Stimulated activated CD8-positive, alpha-beta memory T cell treated with anti-CD3 and anti-CD28 coated beads, Interleukin-12 subunit alpha, Interleukin-12 subunit beta, amount 100 ng/mL, for 24 hours (primary cell): ENCODE results near the gene CCDC87.
A peak's percentile ranks its signal among the peaks of the same experiment; 100 is the strongest.

Experiments used
- DNase-seq: peaks from one replicate; pipeline ENCODE4 v3.0.0-alpha.2; 2020; ENCODE audit errors: extremely low read depth

CCDC87 gene

DNA sequence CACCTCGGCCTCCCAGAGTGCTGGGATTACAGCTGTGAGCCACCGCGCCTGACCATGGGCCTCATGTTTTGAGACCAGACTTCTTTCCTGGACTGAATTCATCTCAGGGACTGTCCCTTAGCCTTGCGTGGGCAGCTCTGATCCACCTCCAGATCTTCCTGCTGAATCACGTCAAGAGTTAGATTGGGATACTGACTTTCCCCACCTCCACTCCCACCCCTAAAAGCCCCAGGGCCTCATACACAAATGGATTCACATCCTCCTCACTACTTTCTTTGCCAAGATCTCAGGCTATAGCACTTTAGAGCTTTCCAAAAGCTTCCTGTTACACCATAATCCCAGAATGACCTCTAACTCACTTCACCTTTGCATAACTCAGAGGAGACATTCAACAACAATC is 12.1 kb downstream of the CCDC87 start:
- no peak for DNase-seq

DNA sequence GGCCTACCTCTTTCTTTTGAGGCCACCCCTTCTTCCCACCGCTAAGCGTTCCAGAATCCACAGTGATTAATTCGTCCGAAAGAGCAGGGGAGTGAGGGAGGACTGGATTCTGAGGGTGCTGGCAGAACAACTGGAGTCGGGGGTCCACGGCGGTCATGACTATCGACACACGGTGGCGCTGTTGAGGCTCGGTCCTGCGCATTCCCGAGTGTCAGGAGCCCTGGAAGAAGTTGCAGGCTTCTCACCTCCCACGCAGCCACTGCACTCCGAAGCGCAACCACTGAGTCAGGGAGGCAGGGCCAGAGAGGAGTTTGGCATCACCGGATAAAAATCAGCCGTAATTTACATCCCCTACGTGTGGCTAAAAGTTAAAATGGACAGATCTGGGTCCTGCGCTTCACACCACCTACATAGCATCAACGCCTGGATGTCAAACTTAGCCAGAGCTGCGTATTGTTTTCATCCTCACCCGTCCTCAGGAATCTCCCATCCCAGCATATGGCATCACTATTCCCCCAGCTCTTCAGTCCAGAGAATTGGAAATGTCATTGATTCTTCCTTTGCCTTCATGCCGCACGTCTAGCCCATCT is 13.8 kb downstream of the CCDC87 start:
- peak; percentile 59 for DNase-seq

DNA sequence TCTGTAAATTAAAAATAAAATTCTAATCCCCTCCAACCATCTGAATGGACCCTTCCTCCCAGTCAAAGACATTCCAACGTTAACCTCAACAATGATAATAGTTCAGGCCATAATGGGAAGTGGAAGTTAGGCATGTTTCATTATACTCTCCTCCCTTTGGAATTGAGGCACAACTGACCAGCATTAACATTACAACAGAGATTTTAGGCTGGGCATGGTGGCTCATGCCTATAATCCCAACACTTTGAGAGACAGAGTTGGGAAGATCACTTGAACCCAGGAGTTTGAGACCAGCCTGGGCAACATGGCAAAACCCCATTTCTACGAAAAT is 22.0 kb downstream of the CCDC87 start:
- no peak for DNase-seq

DNA sequence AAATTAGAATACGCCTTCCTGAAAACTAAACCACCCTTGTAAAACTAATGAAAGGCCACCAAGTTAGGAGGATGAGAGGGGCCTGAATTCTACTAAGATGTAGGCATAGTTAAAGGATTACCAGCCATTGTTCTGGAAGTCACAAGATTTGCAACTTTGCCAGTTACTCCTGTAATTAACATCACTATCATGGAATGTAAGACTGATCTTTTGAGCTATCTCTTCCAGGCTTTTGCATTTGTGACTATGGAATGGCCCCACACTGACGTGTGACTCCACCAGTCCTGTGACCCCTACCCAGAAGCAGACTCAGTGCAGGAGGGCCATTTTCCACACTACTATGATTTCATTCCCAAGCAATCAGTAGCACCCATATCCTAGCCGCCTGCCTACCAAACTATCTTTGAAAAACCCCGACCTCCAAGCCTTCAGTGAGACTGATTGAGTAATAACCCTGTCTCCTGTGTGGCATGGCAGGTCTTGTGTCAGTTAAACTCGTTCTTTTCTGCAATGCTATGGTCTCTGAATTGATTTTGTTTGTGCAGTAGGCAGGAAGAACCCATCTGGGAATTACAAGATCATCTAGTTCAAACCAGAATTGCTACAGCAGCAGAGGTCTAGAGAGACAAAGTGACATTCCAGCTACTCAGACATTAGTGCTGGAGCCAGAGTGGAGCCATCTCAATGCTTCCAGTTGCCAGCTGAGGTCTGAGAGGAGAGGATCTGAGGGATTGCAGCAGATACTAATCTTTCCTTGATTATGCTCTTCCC is 22.6 kb downstream of the CCDC87 start:
- no peak for DNase-seq

DNA sequence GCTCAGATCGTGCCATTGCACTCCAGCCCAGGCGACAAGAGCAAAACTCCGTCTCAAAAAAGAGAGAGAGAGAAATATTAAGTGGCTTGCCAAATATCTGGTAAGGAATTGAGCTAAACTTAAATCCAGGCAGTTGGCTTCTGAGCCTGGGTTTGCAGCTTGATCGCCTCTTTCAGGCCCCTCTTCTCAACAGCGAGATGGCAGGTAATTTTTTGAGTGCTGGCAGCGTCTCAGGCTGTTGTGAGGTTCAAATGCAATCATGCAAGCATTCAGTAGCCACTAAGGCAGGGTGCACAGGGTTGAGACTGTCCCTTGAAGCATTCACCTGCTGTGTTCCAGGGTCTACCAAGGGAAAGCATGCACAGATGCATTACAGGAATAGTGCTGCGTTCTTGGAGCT is 23.8 kb downstream of the CCDC87 start:
- no peak for DNase-seq

DNA sequence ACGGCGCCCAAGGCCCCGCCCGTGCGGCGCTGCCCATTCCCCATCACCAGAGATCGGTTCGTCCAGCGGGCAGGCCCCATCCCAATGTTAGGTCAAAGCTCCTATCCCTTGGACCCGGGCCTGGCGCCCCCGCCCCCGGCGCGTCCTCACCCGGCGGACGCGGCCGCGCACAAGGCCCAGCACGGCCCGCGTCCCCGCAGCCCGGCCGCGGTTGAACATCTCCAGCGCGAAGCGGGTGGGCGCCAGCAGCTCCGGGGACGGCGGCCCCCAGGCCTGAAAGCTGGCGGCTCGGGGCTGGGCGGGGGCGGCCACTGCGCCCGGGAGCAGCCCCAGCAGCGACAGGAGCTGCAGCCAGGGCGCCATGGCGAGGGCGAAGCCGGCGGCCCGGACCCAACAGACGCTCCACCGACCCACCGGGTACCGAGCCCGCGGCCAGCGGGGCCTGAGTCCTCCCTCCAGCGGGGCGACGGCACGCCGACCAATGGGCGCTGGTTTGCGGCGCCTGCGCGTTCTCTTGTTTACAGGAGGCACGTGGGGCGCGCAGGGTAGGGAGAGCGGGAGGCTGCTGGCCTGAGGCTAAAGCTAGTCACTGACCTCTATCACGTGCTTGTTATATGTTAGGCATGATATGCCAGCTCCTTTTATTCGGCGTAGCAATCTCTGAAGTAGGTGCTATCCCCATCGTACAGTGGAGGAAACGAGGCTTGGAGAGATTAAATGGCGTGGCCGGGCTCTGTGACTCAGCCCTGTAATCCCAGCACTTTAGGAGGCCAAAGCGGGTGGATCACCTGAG is 24.5 kb downstream of the CCDC87 start, which contains the start of gene CTSF:
CTSF (minus strand) TSS at position 483 of the 793 bp plus-strand sequence; CDS start at position 363, 120 bp downstream.
- no peak for DNase-seq

DNA sequence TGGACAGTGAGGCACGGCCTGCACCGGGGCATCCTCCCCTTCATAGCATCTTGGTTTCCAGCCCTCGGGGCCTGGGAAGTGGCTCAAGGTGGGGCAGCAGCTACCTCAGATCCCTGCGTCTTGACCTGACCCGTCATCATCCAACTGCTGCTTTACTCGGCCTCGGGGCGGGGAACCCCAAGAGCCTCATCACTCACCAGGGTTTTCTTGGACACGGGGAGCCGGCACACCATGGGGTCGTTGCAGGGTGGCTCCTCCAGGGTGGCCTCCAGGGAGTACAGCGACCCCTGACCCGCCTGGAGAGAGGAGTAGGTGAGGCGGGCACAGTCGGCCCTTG is 25.1 kb downstream of the CCDC87 start:
- DNase-seq: no peak

DNA sequence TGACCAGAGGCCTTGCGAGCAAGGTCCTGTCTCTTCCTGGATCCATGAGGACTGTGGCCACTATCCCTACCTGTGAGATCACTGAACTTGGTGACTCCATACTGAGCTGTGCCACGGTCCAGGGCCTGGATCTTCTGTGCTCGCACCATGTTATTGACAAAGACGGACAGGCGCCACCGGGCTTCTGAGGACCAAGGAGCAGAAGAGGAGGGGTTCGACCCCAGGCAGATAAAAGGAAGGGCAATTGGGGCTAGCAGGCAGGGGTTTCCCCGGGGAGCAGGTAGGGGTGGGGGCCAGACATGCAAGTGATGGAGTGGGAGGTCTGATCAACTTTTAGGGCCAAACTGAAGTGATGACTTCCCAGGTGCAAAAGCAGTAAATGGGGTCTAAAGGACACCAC is 26.6 kb downstream of the CCDC87 start:
- DNase-seq: no peak

DNA sequence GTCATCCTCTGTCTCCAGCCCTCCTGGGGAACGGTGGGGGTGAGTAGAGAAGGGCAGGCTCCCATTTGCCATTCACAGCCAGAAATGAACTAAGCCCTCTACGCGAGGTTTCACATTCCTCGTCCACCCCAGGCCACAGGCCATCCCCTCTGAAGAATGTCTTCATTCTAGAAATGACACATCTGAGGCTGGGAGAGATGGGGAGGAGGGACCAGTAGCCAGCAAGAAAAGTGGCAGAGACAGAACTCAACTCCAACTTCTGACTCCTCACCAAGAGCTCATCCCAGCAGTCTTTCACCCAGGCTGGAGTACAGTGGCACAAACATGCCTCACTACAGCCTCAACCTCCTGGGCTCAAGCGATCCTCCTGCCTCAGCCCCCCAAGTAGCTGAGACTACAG is 27.9 kb downstream of the CCDC87 start:
- no peak for DNase-seq

DNA sequence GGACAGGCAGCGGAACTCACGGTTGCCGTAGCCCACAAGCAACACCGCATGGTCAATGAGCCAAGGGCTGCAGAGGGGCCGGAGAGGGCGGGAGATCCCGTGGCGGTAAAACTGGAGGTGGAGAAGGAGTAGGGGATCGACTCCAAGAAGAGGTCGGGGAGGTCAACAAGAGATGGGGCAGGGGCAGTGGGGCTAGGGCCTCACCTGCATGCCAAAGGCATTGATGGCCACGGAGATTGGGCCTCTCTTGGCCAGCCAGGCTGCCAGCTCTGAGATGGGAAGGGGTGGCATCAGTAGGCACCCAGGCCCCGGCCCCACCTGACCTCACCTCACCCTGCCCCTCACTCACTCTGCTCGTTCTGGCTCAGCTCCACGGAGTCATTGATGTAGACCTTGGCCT is 28.3 kb downstream of the CCDC87 start:
- no peak for DNase-seq

DNA sequence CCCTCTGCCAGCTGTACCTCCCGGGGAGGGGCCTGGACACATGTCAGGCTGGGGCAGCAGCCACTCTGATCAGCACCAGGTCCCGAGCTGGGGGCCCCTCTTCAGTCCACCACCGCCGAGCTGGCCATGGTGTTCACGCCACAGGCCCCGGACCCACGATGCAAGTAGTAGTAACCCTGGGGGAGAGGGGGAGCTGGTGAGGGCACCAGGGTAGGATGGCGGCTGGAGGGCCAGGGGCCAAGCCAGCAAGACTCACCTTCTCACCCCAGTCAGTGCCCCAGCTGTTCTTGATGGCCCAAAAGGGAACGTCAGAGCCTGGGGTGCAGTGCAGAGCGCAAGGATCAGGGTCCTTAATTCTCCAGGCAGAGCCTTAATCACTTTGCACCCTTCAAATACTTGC is 29.0 kb downstream of the CCDC87 start:
- no peak for DNase-seq

DNA sequence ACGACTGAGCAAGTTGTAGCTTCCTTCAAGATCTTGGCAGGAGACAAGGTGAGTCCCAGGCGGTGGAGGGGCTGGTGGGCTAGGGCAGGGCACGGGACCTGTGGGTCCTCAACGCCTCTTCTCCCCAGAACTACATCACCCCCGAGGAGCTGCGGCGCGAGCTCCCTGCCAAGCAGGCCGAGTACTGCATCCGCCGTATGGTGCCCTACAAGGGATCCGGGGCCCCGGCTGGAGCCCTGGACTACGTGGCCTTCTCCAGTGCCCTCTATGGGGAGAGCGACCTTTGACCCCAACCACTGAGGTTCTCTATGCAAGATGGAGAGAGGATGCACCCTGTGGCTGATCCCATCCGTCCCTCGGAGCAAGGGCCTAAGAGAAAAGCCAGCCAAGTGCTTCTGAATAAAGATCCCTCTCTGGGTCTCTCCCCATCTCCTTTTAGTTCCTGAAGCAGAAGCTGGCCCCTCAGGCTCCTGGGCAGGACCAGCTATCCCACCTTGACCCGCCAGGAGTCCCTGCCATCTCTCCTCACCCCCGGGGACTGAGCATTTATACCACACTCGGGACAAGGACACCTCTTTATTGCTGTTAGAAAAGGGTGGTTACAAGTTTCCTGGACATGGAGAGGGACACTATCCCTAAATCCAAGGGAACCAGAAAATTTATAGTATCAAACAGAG is 29.8 kb downstream of the CCDC87 start:
- no peak for DNase-seq

DNA sequence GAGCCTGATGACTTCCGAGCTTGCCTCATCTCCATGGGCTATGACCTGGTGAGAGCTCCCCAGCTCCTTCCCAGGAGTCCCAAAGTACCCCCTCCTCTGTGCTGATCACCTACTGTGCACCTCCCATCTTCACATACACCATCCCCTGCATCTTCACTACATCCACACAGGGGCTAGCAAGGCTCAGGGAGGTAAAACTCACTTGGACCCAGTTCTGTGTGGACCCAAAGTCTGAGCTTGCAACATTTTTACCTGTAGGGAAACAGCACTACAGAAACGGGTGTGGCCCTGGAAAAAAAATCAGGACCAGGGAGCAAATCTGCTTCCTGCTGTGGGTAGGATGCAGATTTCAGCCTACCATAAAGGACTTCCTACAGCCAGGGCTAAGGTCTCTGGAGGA is 30.6 kb downstream of the CCDC87 start:
- no peak for DNase-seq

DNA sequence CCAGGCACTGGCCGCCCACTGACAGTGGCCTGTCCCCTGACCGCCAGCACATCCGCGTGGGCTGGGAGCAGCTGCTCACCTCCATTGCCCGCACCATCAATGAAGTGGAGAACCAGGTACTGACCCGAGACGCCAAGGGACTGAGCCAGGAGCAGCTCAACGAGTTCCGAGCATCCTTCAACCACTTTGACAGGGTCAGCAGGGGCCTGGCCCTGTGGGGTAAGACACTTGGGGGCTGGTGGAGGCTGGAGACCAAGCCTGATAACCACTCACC is 31.0 kb downstream of the CCDC87 start:
- no peak for DNase-seq

DNA sequence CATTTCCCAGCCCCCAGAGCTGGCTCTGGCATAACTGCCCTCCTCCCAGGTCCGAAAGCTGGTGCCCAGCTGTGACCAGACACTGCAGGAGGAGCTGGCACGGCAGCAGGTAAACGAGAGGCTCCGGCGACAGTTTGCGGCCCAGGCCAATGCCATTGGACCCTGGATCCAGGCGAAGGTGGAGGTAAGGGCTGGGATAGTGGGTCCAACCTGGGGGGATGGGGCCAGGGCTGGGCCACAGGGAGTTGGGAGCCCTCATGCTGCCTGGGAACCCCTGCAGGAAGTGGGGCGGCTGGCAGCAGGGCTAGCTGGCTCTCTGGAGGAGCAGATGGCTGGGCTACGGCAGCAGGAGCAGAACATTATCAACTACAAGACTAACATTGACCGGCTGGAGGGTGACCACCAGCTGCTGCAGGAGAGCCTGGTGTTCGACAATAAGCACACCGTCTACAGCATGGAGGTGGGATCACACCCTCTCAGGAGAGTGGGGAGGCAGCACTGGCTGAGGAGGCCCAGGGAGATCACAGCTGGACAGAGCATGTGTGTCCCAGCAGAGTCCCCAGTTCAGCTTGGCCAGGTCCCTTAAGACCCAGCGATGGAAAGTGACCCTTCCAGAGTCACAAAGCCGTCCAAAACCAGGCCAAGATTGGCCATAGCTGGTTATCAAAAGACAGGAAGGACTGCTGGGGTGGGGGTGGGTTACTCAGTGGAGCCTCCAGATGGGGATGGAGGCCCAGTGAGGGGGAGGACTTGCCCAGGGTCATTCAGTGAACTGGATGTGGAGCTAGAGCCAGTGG is 31.5 kb downstream of the CCDC87 start:
- no peak for DNase-seq

DNA sequence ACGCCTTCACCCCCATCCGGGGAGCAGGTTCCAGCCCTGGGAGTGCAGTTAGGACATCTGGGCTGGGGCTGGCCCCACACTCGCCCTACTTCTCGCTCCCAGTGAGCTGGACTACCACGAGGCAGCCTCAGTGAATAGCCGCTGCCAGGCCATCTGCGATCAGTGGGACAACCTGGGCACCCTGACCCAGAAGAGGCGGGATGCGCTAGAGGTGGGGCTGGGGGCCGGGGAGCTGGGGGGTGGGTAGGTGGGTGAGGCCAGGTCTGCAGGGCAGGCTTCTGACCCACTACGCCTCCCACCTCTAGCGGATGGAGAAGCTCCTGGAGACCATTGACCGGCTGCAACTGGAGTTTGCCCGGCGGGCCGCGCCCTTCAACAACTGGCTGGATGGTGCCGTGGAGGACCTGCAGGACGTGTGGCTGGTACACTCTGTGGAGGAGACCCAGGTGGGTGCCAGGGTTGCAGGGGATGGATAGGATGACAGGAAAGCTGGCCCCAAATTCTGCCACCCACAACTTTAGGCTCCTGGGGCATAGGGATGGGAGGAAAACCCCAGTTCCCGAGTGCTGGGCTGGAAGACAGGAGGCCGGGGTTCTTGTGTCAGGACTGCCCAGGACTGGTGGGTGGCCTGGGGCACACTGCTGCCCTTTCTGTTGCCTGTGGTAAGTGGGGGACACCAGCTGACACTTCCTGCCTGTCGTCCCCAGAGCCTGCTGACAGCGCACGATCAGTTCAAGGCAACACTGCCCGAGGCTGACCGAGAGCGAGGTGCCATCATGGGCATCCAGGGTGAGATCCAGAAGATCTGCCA is 32.8 kb downstream of the CCDC87 start:
- DNase-seq: no peak

DNA sequence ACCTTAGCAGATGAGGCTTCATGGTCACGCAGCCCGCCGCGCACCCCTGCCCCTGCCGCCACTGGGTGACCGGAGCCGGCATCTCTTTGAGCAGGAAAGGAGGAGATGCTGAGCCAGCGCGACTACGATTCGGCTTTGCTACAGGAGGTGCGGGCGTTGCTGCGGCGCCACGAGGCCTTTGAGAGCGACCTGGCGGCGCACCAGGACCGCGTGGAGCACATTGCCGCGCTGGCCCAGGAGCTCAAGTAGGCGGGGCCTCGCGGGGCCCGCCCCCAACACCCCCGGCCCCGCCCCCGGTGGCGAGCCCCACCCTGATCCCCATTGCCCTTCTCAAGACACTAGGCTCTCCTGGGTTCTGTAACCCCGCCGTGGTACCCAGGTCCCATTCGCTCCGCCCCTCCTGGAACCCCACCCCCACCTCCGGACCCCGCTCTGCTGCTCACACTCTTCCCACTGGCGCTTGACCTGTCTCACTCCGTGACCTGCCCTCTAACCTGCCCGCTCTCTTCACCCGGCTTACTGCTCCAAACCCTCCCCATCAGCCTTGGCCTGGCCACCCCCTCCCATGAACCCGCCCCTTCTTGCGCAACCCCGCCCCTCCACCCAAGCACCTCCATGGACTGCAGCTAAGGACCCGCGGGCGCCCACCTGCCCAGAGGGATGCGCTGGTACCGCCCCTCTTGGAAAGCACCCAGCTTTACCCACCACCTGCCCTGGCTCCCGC is 33.6 kb downstream of the CCDC87 start:
- DNase-seq: no peak

DNA sequence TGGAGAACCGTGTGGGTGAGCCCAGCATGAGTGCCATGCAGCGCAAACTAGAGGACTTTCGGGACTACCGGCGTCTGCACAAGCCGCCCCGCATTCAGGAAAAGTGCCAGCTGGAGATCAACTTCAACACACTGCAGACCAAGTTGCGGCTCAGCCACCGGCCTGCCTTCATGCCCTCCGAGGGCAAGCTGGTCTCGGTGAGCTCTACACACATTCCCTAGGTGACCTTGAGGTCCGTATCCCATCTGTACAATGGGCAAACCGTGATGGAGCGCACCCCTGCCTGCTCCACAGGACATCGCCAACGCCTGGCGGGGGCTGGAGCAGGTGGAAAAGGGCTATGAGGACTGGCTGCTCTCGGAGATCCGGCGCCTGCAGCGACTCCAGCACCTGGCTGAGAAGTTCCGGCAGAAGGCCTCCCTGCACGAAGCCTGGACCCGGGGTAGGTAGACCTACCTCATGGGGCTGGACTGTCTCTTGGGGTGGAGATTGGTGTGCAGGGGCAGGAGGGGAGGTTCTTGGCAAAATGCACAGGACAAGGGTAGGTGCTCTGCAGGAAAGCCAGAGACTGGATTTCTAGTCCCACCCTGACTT is 35.0 kb downstream of the CCDC87 start:
- DNase-seq: no peak

DNA sequence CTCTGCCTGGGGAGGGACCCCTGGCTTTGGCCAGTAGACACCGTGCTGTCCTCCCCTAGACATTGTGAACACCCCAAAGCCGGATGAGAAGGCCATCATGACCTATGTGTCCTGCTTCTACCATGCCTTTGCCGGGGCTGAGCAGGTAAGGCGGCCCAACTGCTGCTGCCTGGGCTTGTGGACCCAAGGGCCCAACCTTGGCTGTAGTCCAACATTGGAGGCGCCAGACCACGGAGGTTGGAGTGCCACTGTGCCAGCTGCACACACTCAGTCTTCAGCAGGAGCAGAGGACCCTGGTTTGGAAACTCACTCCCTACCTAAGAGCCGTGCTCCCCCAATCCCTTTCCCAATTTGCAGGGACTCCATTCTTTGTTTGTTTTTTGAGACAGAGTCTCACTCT is 36.8 kb downstream of the CCDC87 start:
- DNase-seq: no peak

DNA sequence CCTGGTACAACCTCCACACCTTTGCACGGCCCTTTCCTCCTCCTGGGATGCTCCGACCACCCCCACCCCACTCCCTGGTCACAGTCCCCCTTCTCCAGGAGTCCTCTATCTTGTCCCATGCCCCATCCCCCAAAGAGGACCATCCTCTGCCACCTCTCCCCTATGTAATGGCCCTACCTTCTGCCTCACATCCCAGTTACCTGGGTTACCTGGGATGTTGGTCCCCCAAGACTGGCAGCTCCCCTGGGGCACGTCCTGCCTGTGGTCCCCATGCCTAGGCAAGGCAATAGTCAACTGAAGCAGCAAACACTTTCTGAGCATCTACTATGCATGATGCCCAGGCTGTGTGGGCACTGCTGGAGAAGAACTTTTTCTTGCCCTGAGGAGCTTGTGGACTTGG is 37.4 kb downstream of the CCDC87 start:
- DNase-seq: no peak
